AG09319 (cell line): Measurements from ENCODE around the gene TRAPPC5.

Experiments
- DNase-seq: peaks from one replicate; pipeline ENCODE4 v3.0.0-alpha.2; 2010; ENCODE audit warnings: low read depth; ENCODE audit errors: extremely low read depth
- TF ChIP-seq, protein P1 (sequence below): IDR thresholded peaks from 2 replicates; pipeline ENCODE4 v1.5.1; 2011; ENCODE audit warnings: low read depth, mild to moderate bottlenecking, inconsistent platforms, low read length, moderate library complexity

TRAPPC5 gene

DNA sequence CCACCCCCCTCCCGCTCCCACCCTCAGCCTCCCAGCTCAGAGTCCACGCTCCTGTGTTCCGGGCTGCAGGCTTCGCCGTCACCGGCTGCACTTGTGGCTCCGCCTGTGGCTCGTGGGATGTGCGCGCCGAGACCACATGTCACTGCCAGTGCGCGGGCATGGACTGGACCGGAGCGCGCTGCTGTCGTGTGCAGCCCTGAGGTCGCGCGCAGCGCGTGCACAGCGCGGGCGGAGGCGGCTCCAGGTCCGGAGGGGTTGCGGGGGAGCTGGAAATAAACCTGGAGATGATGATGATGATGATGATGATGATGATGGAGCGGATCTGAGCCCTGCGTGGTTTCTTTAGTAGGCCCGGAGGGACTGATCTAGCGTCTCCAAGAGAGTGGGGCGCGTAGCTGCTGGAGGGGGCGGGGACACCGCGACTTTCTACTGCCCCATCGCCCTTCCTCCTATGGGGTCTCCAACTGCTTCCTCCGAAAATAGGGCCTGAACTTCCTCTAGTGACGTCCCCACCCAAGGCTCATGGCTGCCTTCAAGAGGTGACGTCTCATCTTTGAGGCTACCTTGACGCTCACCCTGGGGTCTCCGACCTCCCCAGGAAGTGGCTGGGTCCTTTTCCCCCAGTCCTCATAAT, 10.4 kb upstream of the TRAPPC5 start:
- TF ChIP-seq, protein P1, sequence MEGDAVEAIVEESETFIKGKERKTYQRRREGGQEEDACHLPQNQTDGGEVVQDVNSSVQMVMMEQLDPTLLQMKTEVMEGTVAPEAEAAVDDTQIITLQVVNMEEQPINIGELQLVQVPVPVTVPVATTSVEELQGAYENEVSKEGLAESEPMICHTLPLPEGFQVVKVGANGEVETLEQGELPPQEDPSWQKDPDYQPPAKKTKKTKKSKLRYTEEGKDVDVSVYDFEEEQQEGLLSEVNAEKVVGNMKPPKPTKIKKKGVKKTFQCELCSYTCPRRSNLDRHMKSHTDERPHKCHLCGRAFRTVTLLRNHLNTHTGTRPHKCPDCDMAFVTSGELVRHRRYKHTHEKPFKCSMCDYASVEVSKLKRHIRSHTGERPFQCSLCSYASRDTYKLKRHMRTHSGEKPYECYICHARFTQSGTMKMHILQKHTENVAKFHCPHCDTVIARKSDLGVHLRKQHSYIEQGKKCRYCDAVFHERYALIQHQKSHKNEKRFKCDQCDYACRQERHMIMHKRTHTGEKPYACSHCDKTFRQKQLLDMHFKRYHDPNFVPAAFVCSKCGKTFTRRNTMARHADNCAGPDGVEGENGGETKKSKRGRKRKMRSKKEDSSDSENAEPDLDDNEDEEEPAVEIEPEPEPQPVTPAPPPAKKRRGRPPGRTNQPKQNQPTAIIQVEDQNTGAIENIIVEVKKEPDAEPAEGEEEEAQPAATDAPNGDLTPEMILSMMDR: no peak
- DNase-seq: no peak

DNA sequence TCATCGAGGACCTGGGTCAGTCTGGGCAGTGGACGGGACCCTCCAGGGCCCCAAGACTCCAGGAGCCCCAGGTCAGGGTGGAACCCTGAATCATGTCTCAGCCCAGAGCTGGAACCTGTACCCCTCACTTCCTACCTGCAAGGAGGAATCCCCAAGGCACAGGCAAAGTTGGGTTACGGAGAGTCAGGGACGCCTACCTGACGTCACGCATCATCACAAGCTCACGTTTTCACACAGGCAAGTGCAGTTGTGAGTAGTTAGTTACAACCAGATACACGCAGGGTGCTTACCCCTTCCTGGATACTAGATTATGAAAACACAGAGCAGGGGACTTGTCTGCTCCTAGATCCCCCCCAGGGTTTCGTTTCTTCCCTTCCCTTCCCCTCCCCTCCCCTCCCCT, 9.8 kb upstream of the TRAPPC5 start:
- TF ChIP-seq, protein P1: no peak
- no peak for DNase-seq

DNA sequence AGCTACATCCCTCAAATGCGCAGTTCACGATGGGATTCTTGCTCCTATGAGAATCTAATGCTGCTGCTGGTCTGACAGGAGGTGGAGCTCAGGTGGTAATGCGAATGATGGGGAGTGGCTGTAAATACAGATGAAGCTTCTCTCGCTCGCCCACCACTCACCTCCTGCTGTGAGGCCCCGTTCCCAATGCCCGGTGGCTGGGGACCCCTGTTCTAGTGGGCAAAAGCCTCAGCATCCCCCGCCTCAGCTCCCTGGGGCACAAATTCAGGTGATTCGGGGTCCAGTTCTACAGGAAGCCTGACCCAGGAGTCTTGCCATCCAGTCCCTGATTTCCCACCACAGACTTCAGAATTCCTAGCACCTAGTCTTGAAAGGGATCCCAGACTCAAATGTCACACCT, 8.1 kb upstream of the TRAPPC5 start:
- TF ChIP-seq, protein P1: no peak
- no peak for DNase-seq

DNA sequence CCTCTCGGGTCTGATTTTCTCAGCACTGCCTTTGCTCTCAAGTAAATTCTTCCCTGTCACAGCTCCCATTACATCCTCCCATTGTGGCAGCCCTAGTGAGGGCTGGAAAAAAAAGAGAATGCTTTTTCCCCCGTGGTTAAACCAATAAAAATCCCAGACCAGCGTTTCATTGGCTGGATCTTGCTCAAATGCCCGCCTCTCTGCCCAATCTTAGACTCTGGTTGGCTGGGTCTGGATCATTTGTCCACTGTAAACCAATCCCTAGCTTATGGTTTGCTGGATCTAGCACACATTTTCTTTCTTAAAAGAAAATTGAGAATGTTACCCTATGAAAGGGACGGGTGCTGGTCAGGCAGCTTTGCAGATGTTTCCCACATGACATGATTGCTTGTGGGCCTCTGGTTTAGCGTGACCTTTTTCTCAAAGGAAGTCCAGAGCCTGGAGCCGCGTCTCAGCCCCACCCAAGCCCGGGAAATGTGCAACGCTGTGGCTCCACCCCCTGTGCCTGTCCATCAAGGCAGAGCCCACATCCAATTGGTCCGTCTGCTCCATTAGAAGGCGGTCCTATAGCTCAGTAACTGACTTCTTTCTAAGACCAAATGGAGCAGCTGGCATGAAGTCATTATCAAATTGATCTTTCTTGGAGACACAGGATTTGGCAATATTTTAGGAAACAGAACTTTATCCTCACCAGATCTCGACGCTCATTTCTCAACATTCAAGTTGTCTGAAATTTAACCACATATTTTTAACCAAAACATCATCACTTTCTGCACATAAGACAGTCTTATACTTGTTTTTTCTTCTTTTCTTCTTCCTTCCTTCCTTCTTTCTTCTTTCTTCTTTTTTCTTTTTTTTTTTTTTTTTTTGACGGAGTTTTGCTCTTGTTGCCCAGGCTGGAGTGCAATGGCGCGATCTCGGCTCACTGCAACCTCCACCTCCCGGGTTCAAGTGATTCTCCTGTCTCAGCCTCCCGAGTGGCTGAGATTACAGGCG, 6.3 kb upstream of the TRAPPC5 start:
- TF ChIP-seq, protein P1: no peak
- DNase-seq: peak; percentile 41

DNA sequence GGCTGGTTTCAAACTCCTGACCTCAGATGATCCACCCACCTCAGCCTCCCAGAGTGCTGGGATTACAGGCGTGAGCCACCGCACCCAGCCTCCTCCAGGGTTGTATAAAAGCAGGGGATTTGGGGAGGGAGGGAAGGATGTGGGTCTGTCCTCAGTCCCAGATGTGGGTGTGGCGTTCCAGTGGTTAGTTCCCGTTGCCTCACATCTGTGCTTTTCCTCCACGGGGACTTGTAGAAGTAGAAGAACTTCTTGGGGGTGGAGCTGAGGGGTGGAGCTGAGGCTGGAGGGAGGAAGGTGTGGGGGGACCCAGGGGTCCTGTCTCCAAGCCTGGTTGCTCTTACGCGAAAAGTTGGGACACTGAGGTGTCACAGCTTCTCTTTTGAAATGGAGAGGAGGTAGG, 4.3 kb upstream of the TRAPPC5 start:
- no peak for DNase-seq
- TF ChIP-seq, protein P1: no peak

DNA sequence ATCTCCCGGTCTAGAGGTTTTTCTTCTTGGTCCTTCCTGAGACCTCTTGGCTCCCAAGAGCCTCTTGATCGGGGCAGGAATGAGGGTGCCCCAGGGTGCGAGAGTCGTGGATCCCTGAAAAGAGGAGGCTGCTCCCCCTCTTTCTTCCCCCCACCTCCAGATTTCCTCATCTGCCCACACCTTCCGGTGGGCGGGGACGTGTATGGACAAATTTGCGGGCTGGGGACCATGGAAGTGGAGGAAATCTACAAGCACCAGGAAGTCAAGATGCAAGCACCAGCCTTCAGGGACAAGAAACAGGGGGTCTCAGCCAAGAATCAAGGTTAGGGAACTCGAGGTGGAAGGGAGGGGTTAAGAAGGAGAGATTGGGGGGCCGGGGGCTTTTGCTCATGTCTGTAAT, 3.8 kb upstream of the TRAPPC5 start, which contains the start of gene MCEMP1:
Gene MCEMP1, plus strand, starts transcription at position 237 of the 400 bp plus-strand sequence. Its CDS starts 31 bp downstream, at position 268.
- TF ChIP-seq, protein P1: no peak

DNA sequence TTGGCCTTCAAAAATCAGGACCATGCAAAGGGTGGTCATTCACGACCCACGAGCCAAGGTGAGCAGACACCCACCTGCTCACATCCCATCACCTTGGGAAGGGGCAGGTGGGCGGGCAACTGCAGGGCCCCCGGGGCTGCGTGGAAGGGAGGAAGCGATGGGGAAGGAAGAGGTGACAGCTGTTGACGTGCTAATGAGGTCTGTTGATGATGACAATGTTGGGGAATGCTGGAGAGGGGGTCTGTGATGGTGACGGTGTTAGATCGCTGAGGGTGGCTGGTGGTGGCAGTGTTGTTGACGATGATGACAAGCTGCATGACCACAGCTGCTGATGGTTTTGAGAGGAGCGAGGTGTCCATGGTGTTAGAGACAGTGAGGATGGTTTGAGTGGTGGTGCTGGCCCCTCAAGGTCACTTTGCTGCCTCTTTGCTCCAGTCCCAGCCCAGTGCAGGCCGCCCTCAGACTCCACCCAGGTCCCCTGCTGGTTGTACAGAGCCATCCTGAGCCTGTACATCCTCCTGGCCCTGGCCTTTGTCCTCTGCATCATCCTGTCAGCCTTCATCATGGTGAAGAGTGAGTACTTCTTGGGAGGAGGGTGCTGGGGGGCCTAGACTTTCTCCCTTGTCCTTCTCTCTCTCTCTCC, 2.8 kb upstream of the TRAPPC5 start:
- TF ChIP-seq, protein P1: no peak
- no peak for DNase-seq

More for the DNA sequence above, 3.8 kb upstream of the TRAPPC5 start, which contains the start of gene MCEMP1:
- no peak for DNase-seq
